Measurements from ENCODE around the gene OXCT2.

The OXCT2 gene

DNA sequence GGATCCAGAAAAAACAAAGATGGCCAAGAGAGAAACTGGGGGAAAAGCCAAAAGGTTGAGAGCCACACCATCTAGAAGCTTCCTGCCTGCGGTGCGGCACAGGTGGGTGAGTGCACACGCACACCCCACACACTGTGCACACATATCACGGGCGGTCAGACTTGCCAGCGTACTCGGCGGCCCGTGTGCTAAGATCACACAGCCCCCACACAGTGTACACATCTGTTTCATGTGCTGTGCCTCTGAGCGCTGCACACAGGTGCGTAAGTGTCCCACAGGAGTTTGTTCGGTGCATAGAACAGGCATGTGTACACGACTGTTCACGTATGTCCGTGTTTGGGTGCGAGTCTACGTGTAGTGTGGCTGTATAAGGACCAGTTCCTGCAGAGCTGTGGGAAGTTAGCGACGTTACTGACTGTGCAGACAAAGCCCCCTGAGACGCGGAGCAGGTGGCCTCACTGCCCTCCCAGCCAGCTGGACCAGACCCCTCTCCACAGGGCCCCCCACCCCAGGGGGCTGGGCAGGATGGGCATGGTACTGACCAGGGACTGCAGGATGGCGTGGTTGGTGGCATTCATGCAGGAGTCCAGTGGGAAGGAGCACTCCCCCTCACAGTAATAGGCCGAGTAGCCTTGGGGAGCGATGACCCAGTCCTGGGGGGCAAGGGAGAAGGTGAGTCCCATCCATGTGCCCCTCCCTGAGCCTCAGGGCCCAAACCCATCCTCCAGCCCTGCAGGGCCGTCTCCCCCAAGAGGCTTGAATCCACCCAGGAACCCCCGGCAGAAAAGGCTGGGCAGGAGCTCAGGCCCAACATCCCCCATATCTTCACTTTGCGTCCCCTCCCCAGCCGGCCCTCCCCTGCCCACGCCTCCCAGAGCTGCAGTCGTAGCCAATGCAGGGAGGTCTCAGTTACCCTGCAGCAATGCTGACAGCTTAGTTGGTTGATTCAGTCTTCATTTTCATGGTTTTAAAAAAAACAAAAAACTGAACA lies 8.3 kb downstream of the OXCT2 start:
- no peak for DNase-seq

DNA sequence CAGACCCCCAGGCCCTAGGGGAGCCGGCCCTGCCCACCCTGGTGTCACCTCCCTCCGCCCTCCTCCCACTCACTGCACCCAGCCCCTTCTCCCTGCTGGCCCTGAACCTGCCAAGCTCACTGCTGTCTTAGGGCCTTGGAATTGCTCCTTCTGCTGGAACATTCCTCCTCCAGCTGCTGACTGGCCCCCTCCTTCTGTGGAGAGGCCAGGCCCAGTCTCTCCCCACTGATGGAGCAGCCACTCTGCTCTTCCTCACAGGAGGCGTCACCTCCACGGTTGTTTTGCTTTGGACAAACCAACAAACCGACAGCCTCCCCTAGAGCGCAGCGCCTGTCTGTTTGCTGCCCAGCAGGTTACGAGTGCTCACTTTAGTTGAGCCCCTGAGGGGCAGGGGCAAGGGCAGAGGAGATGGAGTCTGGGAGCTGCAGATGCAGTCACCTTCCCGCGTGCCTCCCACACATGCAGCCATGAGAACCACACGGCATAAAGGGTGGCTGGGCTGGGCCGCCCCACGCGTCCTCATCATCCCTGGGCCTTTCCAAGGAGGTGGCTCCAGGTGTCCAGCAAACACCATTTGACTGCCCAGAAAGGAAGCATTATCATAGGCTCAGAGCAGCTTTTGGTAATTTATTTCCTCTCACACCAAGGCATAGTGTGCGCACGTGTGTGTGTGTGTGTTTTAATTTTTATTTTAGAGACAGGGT lies 9.4 kb downstream of the OXCT2 start:
- no peak for DNase-seq

DNA sequence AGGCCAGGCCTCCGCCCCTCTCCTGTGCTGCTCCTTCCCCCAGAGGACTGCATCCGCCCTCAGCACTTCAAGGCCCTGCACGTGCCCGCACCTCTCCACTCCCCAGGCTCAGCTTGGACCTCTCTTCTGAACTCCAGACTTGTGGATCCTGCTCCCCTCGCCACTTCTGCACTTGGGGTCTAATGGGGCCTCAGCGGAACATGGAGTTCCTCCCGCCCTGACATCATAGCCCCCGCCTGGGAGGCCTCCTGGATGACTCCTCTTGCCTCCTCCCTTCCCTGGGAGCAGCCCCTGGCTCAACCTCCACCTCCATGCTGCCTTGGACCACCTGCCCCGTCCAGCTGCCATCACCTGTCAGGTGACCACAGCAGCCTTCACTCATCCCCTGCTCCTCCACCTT lies 10.1 kb downstream of the OXCT2 start:
- no peak for DNase-seq

DNA sequence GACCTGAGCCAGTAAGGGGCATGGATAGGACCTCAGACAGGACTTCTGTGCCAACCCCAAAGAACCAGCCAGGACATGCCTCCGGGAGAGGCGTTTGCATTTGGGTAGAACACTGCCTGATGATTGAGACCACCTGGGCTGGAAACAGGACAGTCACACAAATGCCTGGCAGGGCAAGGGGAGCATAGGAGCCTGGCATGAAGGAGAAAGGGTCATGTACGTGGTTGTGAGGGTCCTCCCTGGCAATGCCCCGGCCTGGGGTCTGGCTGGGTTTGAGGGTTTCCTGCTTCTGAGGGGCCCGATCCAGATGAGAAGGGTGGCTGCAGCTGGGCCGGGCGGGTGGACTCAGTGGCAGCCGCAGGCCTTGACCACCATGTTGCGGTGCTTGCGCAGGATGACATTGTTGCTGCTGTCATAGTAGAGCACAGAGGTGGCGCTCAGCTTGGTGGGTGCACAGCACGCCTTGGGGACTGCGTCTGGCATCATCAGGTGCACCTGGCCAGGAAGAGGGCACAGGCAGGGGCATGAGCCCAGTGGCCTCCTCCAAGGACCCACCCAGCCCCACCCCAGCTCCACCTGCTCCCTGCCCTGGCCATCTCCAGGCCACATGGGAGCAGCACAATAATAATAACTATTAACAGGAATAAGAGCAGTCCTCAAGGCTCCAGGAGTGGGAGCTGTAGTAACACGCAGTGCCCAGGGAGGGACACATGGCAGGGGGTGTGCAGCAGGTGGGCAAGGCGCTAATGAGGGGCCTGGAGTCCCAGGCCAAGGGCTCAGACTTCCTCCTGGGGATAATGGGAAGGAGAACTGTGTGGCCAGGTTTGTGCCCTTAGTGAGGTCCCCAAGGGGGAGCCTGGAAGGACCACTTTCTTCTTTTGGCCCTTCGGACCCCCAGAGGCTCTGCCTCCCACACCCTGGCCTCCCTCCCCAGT lies 10.8 kb downstream of the OXCT2 start:
- no peak for DNase-seq

DNA sequence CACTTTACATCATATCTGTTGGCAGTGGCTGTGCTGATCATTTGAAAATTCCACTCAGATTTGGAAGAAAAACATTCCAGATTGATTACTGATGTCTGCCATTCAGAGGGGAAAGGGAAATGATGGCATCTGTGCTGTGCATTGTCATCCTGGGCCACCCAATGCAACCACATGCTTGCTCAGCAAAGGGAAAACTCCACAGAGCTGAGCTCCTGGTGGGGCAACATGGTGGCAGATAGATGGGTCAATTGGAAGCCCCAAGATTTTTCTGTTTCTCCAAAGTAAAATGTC lies 11.8 kb downstream of the OXCT2 start:
- DNase-seq = no peak

DNA sequence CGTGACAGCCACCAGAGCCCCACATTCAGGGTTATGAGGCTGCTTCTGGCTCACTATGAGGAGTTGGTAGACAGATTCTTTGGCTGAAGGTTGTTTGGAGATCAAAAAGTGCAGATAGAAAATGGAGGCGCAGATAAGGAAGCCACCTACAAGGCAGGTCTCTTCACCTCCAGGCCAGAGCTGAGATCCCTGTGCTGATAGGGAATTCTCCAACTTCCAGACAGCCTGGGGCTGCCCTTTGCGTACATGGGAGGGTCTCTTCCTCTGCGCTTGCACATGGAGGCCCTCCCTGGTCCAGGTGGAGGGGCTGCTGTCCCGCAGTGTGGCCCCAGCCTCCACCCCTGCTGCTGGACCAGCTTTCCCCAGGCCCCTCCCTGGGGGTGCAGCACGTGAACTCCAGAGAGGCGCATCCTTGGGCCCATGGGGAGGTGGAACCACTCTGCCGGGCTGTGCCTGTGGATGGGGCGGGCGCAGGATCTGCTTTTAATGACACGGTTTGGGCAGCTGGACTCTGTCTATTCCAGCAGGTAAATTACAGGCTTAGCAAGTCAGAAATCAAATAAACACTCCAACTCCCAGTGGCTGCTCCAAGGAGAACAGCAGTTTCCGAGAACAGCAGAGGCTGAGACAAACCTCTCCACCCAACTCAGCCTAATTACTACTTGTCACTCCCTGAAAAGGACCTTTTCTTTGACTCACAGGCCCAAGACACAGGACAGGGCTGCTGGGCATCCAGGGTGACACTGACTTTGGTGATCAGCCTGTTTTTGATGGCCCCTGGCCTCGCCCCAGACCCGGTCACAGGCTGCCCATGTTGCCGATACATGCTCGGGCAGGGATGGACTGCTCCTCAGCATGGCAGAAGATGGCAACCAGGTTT lies 12.4 kb downstream of the OXCT2 start:
- DNase-seq = no peak

DNA sequence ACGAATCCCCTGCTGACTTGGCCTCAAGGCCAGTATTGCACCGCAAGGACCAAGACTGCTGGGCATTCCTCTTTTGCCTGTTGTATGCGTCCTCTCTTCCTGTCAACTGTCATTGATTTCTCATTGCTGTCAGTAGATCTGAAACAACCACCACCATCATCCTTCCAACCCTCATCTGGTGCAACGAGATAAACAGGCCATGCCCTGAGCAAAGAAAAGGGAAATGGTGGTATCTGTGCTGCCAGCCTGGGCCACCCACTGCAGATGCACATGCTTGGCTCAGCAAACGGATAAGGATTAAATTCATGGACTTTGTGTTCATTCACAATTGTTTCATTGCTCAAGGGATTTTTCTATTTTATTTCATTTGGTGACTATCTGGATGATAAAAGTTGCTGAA lies 13.6 kb downstream of the OXCT2 start:
- no peak for DNase-seq

DNA sequence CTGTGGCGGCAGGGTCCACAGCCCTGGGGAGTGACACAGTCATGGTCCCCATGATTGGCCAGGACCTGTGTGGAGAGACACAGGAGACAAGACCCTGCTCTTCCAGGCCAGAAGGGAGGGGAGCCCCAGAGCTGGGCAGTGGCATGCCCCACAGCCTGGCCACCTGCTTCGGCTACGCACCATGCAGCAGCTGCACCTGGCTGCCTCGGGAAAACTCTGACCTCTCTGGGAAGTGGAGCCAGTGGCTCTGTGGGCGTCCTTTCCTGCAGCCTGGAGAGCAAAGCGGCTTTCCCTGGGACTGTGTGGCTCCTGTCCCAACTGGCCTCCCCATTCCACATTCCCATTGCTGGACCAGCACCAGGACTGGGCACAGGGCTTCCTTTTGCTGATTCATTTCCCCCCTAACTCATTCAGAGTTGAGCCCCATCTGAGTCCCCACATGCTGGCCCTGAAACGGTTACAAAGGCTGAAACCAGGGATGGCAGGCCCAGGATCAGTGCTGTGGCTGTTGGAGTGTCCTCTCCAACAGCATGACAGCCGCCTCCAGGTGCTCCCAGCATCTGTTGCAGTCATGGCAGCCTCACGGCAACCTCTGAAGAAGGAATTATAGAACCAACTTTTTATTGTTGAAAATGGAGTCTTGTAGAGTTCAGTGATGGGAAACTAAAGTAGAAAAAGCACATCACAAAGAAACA lies 15.0 kb downstream of the OXCT2 start:
- DNase-seq = no peak

DNA sequence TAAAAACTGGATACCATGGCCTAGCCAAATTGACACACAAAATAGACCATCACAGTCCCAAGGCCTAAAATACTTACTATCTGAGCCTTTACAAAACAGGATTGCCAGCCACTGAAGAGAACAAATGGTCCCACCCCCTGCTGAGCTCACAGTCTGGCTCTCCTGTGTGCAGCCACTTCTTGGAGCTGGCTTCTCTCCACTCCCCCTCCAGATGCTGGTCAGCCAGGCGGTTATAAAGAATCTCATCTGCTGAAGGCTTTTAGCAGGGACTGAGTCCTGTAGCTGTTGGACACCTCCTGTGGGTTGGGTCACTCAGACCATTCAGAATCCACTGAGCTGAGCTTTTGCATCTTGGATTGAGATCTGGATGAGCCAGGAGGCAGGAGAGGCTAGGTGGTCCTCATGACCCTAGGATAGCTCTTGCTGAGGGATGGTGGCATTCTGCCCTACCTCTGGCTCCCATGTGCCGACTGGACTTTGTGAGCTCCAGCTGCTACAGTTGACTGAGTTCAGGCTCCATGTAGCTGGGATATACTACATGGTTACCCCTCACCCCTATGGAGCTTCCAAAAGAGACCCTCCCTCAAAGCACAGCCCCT lies 16.1 kb downstream of the OXCT2 start:
- DNase-seq = peak; percentile 100

DNA sequence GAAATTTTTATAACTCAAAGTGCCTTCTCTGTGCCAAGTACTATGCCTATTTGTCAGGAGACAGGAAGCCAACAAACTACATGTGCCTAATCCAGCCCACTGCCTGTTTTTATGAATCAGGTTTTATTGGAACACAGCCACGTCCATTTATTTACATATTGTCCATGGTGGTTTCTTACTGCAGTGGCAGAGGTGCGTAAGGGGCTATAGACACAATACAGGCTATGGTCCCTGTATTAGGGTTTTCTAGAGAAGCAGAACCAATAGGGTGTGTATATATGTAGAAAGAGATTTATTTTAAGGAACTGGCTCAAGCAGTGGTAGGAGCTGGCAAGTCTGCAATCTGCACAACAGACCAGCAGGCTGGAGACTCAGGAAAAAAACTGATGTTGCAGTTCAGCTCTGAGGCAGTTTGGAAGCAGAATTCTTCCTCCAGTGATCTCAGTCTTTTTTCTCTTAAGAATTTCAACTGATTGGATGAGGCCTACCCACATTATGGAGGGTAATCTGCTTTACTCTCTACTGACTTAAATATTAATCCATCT lies 17.1 kb downstream of the OXCT2 start:
- DNase-seq = peak; percentile 95

DNA sequence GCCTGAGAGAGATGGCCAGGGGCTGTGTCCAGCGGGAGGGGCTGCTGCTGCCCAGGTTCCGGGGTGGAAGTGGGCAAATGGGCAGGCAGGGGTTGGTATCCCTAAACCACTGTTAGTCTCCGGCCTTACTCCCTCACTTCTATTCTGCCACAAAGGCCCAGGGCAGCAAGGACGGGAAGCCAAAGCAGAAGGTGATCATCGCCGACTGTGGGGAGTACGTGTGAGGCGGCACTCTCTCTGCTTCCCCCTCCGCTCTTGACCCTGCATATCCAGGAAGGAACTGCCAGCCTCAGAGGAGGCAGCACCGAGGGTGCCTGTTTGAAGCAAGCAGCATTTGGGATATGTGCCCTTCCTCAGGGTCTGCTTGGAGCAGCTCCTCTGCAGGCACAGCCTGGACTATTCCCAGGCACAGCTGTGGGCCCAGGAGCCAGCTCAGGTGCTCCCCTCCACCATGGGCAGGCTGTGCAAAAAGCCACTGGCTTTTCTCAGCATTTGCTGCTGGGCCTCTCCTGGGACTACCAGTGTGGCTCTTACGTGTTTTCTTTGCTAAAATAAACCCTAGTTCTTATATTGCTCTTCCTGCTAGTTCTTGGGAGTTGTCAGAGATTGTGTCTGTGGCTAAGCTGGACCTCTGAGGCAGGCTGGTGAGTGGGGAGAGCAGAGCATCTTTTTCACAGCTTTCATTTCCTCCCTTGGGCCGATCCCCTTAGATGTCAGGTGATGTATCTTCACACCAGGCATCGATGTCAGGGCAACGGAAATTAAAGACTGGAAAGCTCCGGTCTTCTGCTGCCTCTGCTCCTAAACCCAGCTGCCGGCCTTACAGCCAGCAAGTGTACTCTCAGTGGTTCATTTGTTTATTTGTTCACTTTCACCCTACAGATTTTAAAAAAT lies 17.8 kb downstream of the OXCT2 start:
- DNase-seq = no peak

DNA sequence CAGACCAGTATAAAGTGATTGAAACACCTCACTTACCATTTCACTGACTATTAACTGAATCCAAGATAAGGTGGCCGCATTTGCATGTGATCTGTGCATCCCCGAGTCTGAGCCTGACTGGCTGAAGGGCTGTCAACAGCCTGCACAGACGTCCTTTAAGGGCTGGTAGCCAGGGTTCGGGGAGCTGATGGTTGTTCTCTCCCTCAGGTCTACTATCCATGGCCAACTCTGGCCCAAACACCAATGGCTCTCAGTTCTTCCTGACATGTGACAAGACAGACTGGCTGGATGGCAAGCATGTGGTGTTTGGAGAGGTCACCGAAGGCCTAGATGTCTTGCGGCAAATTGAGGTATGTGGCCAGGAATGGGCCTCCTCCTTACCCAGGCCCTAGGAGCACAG lies 18.4 kb downstream of the OXCT2 start:
- no peak for DNase-seq

DNA sequence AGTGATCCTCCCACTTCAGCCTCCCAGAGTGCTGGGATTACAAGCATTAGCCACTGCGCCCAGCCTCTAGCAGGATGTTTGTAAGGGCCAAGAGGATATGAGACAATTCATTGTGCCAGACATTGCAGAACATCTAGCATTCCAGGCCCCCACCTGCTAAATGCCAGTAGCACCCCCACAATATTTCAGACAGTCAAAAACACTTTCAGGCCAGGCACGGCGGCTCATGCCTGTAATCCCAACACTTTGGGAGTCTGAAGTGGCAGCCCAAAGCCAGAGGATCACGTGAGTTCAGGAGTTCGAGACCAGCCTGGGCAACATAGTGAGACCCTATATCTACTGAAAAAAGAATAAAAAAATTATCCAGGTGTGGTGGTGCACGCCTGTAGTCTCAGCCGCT lies 19.6 kb downstream of the OXCT2 start:
- no peak for DNase-seq

DNA sequence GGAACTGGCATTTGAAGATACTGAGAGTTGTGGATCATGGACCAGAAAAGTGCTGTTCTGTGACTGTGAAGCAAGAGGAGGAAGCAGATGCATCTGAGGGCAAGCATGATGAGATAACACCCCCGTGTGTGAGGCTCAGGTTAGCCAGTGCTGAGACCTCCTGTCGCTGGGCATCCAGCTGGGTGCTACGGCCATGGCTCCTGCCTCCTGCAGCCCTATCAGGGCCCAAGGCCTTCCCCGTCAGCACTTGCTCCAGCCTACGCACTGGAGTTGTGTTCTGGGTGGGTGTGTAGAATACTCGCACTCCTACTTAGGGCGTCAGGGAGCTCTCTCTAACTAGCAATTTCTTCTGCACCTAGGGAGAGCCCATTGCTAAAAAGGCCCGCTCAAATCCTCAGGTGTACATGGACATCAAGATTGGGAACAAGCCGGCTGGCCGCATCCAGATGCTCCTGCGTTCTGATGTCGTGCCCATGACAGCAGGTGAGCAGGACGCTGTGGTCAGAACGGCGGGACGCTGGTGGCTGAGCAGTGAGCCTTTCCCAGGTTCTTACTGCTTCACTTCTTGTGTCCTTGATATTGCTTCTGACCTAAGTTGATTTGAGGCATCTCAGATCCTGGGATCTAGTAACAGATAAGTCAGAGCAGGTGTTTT lies 26.0 kb downstream of the OXCT2 start:
- no peak for DNase-seq

DNA sequence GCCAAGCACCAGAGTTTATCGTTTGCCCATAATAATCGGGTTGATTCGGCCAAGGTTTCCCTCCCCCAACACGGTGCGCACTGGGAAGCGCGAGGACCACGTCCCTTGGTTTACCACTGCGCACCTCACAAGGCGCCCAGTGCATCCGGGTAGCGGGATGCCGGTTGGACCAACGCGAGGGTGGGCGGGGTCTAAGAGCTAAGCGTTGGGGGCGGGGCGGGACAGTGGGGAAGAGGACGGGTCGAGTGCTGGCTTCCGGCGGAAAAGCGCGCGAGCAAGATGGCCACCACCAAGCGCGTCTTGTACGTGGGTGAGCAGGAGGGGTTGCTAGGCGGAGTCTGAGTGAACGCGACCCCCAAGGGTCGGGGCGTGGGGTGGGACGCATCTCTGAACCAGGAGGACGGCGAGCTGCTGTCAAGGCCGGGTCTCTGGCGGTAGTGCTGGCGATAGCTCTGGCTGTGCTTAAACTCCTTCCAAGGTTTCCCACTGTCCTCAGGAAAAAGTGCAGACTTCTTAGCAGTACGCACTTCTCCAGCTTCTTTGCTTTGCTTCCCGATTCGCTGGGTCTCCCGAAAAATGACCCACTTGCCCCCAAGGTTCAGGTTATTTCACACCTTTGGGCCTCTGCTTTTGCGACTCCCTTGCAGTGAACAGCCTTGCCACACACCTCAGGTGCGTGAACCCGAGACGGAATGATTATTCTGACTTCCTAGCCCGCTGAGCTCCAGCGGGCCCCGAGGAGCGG lies 32.4 kb downstream of the OXCT2 start, which contains the start of gene PPIE:
TSS of gene PPIE (plus strand) at position 261 of the 745 bp plus-strand sequence. CDS start at position 280, 19 bp downstream.
- peak; percentile 100 for DNase-seq

DNA sequence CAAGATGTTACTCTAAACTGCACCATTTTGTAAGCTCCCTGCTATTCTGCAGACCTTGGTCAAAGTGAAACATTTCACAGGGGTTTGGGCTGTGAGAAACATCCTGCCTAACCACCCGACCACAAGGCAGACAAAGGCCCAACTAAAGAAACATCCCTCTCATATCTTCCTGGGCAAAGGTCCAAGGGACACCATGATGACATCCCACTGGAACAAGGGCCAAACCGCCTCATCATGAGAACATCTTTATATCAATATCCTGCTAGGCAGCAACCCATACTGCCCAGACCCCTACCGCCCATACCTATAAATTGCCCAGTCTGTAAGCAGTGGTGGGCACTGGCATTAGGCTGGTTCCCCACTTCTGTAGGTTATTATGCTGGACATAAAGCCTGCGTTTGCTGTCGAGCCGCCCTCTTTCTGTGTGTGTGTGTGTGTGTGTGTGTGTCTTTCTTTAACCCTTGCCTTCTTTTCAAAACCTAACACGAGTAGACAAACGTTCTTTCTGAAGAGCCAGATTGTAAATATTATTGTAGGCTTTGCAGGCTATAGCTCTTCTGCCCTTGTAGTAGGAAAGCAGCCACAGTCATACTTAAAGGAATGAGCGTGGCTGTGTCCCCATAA lies 33.5 kb downstream of the OXCT2 start:
- no peak for DNase-seq

DNA sequence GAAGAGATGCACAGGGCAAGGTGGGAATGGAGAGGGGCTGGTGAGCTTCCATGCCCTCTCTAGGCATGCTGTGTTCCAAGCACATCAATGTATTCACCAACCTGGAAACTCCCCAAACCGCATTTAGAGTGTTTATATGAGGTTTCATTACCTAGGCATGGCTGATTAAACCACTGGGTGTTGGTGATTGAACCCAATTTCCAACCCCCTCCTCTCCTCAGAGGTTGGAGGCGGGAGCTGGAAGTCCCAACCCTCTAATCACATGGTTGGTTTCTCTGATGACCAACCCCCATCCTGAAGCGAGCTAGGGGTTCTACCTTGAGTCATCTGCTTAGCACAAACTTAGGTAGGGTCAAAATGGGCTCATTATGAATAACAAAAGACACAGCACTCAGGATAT lies 35.4 kb downstream of the OXCT2 start:
- DNase-seq = no peak

DNA sequence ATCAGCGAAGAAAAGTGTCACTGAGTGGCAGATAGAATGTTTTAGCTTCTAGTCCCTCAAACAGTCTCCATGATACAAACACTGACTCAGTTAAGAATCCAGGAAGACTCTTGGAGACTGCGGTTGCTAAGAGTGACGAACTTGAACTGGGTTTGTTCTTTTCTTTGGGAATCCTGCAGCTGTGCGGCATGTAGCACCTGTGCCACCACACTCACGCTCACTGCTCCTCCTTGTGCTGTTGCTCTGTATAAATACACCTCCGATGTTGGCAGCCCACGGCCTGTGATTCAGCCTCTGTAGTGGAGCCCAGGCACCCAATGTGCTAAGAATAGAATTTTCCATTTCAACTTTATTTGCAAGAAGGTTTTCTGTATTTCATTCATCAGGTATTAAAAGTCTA lies 38.0 kb downstream of the OXCT2 start:
- no peak for DNase-seq

Measured in DMS 273 treated with DMSO at 0.1 percent for 48 hours (cell line).